Measurements from ENCODE around the gene ATP7B. TPM values are rescaled to one million over a fixed set of nuclear protein-coding genes. Genes with fewer than 3 reads are reported as not detected.

ATP7B gene
- total RNA-seq, 6 donors from 2014 or later = 3.5 to 27.2 (median 5.9) TPM

GRCh38 chr13:51932231-51932630 lies 79.0 kb downstream of the ATP7B start:
- Histone ChIP-seq H3K9me3 (no peaks in the 10 kb centered on the region), H3K36me3 (peaks cover 0 to 14% (median 4%) of the 10 kb centered on the region in 4 donors), H3K27me3 (no peaks in the 10 kb centered on the region), H3K4me1 (no peaks in the 10 kb centered on the region), H3K27ac (no peak overlapping the region), H3K4me3 (no peak overlapping the region)
- no peak for TF ChIP-seq POLR2AphosphoS5 (IDR thresholded peaks at IDR 0.05)
- TF ChIP-seq EP300 (IDR thresholded peaks at IDR 0.05) = no peak
- TF ChIP-seq POLR2A (IDR thresholded peaks at IDR 0.05) = no peak
- no peak for TF ChIP-seq CTCF (IDR thresholded peaks at IDR 0.05)
- no peak for DNase-seq
- 97 to 98% methylated on average over 6 to 9 of the region's 9 CpGs for WGBS, 2 donors
- ATAC-seq (ENCODE audit: low FRiP score in 2 of 2) = no peak

- peaks cover 0 to 9% (median 4%) of the 10 kb centered on the region in 4 donors for H3K36me3 ChIP-seq
- ATAC-seq (ENCODE audit: low FRiP score in 2 of 2) (no peak), DNase-seq (no peak)
- no peak for TF ChIP-seq POLR2A (IDR thresholded peaks at IDR 0.05)
- TF ChIP-seq POLR2AphosphoS5 (IDR thresholded peaks at IDR 0.05) = no peak
- no peak for TF ChIP-seq EP300 (IDR thresholded peaks at IDR 0.05)
- no peak overlapping the region for H3K27ac ChIP-seq
- H3K4me3 ChIP-seq = no peak overlapping the region
- no peaks in the 10 kb centered on the region for H3K9me3 ChIP-seq
- H3K4me1 ChIP-seq = no peaks in the 10 kb centered on the region
- WGBS, 2 donors = 90 to 98% methylated on average over 6 of the region's 6 CpGs
- no peaks in the 10 kb centered on the region for H3K27me3 ChIP-seq
These were observed 79.6 kb downstream of the ATP7B start for GRCh38 chr13:51931606-51932005.

- Histone ChIP-seq H3K27ac (no peak overlapping the region), H3K9me3 (no peaks in the 10 kb centered on the region), H3K4me1 (no peaks in the 10 kb centered on the region), H3K36me3 (peaks cover 0 to 7% (median 2%) of the 10 kb centered on the region in 4 donors), H3K27me3 (no peaks in the 10 kb centered on the region), H3K4me3 (no peak overlapping the region)
- WGBS, 2 donors = 84 to 93% methylated on average over 5 of the region's 5 CpGs
- ATAC-seq (ENCODE audit: low FRiP score in 2 of 2) = no peak
- no peak for TF ChIP-seq EP300 (IDR thresholded peaks at IDR 0.05)
- no peak for TF ChIP-seq CTCF (IDR thresholded peaks at IDR 0.05)
- no peak for TF ChIP-seq POLR2AphosphoS5 (IDR thresholded peaks at IDR 0.05)
- TF ChIP-seq POLR2A (IDR thresholded peaks at IDR 0.05) = no peak
- no peak for DNase-seq
These were observed 81.6 kb downstream of the ATP7B start for GRCh38 chr13:51929699-51930098.

- Histone ChIP-seq H3K4me3 (no peak overlapping the region), H3K36me3 (no peaks in the 10 kb centered on the region), H3K4me1 (no peaks in the 10 kb centered on the region), H3K27ac (no peak overlapping the region), H3K27me3 (no peaks in the 10 kb centered on the region), H3K9me3 (no peaks in the 10 kb centered on the region)
- TF ChIP-seq POLR2A (IDR thresholded peaks at IDR 0.05) = no peak
- TF ChIP-seq EP300 (IDR thresholded peaks at IDR 0.05) = no peak
- no peak for TF ChIP-seq CTCF (IDR thresholded peaks at IDR 0.05)
- TF ChIP-seq POLR2AphosphoS5 (IDR thresholded peaks at IDR 0.05) = no peak
- ATAC-seq (ENCODE audit: low FRiP score in 2 of 2) = no peak
- no peak for DNase-seq
- WGBS, 2 donors = 93 to 94% methylated on average over 6 to 9 of the region's 9 CpGs
These were observed 83.0 kb downstream of the ATP7B start for GRCh38 chr13:51928231-51928630.

- 84 to 88% methylated on average over 7 of the region's 7 CpGs for WGBS, 2 donors
These were observed 84.1 kb downstream of the ATP7B start for GRCh38 chr13:51927129-51927528.

More at GRCh38 chr13:51927129-51927528, 84.1 kb downstream of the ATP7B start:
- H3K27me3 ChIP-seq = no peaks in the 10 kb centered on the region
- DNase-seq = no peak
- no peak for ATAC-seq (ENCODE audit: low FRiP score in 2 of 2)
- no peaks in the 10 kb centered on the region for H3K36me3 ChIP-seq
- H3K4me3 ChIP-seq = no peak overlapping the region
- no peaks in the 10 kb centered on the region for H3K4me1 ChIP-seq
- TF ChIP-seq POLR2AphosphoS5 (IDR thresholded peaks at IDR 0.05) (no peak), EP300 (IDR thresholded peaks at IDR 0.05) (no peak), CTCF (IDR thresholded peaks at IDR 0.05) (no peak), POLR2A (IDR thresholded peaks at IDR 0.05) (no peak)
- no peaks in the 10 kb centered on the region for H3K9me3 ChIP-seq
- H3K27ac ChIP-seq = no peak overlapping the region
